GM21423 (cell line): ENCODE data around the gene PPM1N.

Experiments used
- ATAC-seq: cut with Tn5 transposase; IDR thresholded peaks from one replicate; pipeline ENCODE4 v1.9.1; 2021; ENCODE audit warnings: mild to moderate bottlenecking, moderate library complexity; ENCODE audit not compliant: unreplicated experiment

Gene PPM1N

DNA sequence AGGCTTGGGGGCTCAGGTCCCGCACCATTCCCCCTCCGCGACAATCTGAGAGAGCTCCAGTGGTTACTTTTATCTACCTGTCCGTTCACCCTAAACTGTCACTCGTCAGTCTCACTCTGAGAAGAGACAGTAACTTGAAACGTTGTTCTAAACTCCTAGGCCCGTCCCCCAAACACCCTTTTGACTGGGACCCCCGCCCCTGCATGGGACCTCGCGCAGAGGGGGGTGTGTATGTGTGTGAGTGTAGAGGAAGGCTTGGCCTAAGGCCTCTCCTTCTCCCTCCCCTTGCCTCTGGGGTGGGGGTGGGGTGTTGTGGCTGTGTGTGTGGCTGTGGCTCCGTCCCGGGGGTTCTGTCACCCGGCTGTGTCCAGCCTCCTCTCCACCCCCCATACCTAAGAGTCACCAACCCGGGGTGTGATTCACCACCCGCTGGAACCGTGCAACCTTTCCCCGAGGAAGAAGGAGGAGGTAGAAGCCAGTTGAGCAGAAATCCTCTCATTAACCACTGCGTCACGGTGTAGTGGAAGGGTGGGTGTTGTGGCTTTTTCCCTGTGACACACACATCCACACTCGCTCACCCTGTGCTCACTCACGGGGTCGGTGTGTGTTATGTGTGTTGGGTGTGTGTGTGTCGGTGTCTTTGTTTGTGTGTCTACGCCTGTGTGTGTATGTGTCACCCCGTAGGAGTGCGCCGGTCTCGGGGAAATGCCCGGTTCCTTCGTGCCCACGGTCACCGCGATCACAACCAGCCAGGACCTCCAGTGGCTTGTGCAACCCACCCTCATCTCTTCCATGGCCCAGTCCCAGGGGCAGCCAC, 28.1 kb upstream of the PPM1N start:
- no peak for ATAC-seq

DNA sequence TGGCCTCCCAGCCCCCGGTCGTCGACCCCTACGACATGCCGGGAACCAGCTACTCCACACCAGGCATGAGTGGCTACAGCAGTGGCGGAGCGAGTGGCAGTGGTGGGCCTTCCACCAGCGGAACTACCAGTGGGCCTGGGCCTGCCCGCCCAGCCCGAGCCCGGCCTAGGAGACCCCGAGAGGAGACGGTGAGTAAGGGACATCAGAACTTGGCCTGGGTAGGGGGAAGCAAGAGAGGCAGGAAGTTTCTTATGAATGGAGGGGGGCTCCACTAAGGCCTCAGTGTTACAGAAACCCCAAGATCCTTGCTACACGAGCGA, 27.5 kb upstream of the PPM1N start:
- no peak for ATAC-seq

DNA sequence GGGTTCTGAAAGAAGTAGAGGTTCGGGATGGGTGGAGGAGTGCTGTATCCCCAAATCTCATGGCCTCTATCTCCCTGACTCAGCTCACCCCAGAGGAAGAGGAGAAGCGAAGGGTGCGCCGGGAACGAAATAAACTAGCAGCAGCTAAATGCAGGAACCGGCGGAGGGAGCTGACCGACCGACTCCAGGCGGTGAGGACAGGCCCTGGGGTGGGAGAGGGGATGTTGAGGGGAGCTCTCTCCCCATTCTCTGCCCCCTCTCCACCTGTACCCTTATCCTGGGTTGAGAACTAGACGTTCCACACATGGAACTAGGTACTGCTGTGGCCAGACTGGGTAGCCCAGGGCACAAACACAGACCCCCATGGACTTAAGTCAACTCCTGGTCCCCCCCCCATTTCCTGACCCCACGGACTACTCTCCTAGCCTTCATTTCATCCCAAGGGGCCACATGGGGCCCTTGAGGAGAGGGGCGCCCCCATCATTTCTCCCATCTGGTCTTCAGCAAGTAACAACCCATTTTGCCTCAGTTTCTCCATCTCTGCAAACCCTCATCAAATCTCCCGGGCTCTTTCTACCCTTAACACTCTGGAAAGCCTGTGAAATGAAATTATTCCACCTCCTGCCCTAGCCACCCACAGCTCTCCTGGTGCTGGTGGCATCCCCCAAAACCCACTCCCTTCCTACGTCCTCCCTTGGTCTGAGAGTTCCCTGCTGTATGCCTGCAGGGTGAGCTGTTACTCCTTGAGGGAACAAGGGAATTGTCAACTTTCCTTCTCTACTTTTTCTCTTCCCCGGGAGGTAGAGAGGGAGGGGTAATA, 26.9 kb upstream of the PPM1N start:
- no peak for ATAC-seq

DNA sequence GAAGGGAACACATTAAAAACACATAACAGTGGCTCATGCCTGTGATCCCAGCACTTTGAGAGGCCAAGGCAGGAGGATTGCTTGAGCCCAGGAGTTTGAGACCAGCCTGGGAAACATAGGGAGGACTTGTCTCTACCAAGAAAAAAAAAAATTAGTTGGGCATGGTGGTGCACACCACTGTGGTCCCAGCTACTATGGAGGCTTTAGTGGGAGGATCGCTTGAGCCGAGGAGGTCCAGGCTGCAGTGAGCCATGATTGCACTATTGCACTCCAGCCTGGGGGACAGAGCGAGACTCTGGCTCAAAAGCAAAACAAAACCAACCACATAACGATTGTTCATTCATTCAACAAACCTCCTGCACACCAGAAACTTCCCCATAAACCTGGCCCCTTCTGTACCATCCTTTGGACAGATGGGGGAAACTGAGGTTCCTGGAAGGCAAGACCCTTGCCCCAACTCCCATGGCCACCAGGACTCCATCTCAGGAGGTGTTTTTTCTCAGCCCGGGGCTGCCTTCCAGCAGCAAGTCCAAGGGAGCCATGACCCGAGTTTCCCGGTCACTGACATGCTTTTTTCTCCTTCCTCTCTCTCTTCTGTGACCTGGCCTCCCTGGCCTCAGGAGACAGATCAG, 26.2 kb upstream of the PPM1N start:
- no peak for ATAC-seq

DNA sequence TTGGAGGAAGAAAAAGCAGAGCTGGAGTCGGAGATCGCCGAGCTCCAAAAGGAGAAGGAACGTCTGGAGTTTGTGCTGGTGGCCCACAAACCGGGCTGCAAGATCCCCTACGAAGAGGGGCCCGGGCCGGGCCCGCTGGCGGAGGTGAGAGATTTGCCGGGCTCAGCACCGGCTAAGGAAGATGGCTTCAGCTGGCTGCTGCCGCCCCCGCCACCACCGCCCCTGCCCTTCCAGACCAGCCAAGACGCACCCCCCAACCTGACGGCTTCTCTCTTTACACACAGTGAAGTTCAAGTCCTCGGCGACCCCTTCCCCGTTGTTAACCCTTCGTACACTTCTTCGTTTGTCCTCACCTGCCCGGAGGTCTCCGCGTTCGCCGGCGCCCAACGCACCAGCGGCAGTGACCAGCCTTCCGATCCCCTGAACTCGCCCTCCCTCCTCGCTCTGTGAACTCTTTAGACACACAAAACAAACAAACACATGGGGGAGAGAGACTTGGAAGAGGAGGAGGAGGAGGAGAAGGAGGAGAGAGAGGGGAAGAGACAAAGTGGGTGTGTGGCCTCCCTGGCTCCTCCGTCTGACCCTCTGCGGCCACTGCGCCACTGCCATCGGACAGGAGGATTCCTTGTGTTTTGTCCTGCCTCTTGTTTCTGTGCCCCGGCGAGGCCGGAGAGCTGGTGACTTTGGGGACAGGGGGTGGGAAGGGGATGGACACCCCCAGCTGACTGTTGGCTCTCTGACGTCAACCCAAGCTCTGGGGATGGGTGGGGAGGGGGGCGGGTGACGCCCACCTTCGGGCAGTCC, 25.5 kb upstream of the PPM1N start:
- ATAC-seq, result no peak

DNA sequence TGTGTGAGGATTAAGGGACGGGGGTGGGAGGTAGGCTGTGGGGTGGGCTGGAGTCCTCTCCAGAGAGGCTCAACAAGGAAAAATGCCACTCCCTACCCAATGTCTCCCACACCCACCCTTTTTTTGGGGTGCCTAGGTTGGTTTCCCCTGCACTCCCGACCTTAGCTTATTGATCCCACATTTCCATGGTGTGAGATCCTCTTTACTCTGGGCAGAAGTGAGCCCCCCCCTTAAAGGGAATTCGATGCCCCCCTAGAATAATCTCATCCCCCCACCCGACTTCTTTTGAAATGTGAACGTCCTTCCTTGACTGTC, 24.9 kb upstream of the PPM1N start:
- ATAC-seq, result no peak

DNA sequence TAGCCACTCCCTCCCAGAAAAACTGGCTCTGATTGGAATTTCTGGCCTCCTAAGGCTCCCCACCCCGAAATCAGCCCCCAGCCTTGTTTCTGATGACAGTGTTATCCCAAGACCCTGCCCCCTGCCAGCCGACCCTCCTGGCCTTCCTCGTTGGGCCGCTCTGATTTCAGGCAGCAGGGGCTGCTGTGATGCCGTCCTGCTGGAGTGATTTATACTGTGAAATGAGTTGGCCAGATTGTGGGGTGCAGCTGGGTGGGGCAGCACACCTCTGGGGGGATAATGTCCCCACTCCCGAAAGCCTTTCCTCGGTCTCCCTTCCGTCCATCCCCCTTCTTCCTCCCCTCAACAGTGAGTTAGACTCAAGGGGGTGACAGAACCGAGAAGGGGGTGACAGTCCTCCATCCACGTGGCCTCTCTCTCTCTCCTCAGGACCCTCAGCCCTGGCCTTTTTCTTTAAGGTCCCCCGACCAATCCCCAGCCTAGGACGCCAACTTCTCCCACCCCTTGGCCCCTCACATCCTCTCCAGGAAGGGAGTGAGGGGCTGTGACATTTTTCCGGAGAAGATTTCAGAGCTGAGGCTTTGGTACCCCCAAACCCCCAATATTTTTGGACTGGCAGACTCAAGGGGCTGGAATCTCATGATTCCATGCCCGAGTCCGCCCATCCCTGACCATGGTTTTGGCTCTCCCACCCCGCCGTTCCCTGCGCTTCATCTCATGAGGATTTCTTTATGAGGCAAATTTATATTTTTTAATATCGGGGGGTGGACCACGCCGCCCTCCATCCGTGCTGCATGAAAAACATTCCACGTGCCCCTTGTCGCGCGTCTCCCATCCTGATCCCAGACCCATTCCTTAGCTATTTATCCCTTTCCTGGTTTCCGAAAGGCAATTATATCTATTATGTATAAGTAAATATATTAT, 24.3 kb upstream of the PPM1N start:
- ATAC-seq, result no peak

DNA sequence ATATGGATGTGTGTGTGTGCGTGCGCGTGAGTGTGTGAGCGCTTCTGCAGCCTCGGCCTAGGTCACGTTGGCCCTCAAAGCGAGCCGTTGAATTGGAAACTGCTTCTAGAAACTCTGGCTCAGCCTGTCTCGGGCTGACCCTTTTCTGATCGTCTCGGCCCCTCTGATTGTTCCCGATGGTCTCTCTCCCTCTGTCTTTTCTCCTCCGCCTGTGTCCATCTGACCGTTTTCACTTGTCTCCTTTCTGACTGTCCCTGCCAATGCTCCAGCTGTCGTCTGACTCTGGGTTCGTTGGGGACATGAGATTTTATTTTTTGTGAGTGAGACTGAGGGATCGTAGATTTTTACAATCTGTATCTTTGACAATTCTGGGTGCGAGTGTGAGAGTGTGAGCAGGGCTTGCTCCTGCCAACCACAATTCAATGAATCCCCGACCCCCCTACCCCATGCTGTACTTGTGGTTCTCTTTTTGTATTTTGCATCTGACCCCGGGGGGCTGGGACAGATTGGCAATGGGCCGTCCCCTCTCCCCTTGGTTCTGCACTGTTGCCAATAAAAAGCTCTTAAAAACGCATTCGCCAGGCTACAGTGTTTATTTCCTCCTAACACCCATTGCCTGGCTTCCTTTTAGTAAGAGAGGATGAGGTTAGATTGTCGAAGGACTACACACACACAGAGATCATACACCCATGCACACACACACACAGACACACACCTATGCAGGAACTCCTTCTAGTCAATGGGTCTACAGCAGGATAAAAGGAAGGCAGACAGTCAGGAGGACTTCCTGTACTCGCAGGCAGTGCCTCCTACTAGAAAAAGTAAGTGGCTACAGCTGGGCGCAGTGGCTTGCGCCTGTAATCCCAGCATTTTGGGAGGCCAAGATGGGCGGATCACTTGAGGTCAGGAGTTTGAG, 23.4 kb upstream of the PPM1N start:
- ATAC-seq, result no peak

DNA sequence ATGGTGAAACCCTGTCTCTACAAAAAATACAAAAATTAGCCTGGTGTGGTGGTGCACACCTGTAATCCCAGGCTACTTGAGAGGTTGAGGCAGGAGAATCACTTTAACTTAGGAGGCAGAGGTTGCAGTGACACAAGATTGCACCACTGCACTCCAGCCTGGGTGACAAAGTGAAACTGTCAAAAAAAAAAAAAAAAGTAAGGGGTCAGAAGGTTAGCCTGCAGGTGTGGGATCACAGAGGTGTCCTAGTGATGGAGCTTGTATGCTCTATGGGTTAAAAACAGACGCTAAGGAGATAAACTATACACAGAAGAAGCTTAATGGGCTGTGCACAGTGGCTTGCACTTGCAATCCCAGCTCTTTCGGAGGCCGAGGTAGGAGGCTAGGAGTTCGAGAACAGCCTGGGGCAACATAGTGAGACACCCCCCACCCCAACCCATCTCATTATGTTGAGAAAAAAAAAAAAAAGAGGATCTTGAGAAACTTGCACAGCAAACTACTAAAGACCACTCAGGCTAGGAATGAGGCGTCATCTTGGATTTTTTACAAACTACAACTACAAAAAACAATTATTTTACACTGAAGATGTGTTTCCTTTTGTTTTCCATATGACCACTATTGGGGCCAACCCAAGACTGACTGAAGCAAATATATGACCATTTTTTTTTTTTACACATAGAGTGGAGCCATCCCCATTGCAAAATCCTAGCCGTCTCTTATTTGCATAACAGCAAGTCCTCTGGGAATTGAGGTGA, 22.5 kb upstream of the PPM1N start:
- ATAC-seq, result no peak

DNA sequence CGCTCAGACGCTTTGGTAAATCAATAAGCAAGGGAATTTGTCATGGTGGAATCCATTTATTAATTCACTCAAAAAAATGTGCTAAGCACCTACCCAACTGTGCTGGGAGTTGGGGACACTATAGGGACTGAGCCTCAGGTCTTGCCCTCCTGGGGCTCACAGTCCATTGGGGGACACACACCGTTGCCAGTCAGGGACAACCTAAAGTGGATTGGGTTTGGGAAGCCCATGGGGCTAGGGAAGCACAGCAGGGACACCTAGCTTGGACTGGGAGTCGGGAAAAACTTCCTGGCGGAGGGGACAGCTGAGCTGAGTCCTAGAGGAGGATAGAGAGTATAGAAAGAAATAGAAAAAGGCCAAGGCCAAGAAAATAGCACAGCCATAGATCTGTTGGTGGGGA, 21.9 kb upstream of the PPM1N start:
- ATAC-seq, result no peak

DNA sequence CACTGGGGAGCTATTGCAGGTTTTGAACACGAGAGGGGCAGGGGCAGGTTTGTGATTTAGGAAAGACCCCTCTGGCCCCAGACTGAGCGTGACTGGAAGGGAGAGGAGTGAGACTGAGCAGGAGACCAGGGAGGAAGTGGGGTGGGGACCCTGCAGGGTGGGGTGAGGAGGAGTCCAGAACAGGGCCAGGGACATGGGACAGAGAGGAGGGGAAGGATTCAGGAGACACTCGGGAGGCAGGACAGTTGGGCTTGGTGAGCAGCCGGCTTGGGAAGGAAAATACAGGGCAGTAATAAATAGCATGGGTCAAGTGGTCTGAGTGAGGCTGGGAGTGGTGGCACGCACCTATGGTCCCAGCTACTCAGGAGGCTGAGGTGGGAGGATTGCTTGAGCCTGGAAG, 21.1 kb upstream of the PPM1N start:
- no peak for ATAC-seq

DNA sequence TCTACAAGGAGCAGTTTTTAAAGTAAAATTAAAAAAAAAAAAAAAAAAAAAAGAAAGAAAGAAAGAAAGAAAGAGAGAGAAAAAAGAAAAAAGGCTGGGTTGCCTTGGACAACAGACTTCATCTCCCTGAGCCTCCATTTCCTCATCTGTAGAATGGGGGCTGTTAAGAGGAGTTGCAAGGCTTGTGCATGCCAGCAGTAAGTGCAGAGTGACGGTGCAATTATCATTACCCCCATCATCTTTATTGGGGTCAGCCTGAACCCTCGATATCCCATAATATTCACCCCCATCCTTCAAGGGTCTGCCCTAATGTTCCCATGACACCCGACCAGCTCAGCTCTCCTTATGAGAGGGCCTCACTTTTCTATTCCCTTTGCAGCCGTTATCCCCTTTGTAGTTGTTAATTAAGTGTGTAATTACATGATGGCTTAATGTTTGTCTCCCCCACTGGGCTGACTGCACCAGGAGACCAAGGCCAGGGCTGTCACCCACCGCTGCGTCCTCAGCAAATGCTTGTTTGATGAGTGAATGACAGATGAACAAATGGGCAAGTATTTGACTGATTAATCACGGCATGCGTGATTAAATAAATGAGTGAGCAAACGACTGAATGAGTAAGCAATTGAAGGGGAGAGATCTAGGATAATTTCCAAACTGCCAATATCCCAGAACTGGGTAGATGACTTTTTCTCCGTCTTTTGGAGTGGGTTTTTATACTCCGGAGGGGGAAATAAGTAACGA, 20.4 kb upstream of the PPM1N start:
- ATAC-seq, result peak; percentile 22

DNA sequence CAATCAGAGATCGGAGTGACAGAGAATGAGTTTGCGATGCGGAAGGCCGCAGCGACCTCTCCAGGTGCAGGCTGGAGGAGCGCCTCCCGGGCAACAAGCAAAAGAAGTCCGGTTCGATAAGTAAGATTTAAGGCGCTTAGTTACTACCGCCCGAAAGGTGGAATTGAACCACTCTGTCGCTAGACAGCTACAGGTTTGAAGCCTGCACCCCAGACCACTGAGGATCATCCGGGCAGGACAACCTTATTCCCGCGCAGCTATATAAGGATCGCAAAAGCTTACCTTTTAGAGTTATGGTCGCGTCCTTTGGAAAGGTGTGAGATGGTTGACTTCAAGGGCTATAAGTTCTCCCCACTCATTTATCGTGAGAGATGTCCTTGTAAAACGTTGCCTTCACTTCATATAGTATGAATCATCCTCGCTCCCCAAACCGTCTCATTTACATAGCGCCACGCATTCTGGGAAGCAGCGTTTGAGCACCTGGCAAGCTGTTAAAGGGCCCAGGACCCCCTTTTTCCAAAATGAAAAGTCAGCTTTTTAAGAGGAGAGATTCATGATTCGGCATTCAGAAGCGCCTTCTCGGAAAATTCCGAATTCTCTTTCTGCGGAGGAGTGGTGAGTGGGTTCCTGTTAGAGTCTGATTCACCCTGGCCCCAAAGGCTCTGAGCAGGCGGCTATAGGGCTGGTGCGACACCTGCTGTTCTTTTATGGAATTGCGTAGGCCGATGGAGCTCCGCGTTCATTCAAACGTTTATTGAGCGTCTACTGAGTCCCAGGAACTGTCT, 19.6 kb upstream of the PPM1N start:
- peak; percentile 67 for ATAC-seq

DNA sequence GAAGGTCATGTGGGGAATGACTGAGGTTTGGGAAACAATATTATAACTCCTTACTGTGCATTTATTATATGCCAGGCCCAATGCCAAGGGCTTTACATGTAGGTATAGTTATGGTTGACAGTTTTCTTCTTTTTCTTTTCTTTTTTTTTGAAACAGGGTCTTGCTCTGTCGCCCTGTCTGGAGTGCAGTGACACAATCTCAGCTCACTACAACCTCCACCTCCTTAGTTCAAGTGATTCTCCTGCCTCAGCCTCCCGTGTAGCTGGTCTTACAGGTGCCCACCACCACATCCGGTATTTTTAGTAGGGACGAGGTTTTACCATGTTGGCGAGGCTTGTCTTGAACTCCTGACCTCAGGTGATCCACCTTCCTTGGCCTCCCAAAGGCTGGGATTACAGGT, 15.2 kb upstream of the PPM1N start:
- no peak for ATAC-seq

DNA sequence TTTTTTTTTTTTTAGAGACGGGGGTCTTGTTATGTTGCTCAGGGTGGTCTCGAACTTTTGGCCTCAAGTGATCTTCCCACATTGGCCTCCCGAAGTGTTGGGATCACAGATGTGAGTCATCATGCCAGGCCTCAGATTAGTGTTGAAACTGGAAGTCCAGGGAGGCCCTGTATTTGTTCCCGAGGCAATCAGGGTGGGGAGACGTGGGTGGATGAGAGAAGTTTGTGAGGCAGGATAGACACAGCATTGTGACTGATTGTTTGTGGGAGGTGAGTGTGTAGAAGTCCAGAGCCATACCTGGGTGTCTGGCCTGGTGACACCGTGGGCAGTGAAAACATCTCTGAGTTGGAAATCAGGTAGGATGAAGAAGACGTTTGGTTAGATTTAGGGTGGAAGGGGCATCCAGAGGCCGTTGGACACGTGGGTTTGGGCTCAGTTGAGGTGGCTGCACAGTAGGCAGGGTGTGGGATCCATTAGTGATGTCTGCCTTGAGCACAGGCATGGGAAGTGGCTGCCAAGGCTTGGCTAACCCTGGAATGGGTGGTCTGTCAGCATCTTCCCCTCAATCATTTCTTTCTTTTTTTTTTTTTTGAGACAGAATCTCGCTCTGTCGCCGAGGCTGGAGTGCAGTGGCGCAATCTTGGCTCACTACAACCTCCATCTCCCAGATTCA, 13.8 kb upstream of the PPM1N start:
- ATAC-seq, result no peak

DNA sequence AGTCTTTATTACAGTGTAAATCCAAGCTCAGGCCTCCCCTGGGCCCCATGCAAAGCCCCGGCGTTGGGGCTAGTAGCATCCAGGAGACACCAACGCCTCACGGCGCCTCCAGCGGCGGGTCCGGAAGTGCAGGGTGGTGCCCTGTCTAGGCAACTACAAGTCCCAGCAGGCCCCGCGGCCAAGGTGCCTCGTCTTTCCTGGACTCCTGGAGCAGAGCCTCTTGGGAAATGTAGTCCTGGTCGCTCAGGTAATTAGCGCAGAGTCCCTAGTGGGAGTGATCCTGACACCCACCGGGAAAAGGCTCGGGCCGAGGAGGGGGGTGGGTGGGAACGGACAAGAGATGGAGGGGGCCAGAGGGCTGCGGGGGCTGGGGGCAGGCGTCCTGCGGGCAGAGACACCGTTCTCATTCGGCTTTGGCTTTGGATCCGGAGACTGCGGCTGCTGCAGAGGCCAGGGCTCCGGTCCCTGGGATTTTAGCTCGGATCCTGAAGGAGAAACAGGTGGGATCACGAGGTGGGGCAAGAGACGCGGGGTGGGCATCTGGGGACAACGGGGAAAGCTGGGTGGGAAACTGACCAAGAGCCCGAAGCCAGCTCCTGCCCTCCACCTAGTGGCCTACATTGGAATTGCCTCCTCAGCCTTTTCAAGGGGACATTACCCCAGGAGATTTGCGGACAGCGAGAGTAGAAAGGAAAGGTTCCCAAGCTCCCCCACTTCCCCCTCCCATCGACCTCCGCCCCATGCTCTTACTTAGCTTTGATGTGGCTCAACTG, 12.8 kb upstream of the PPM1N start:
- ATAC-seq, result peak; percentile 94
